GM18505 (cell line): ENCODE data around the gene TP53BP1.

ENCODE experiments used
- ATAC-seq: cut with Tn5 transposase; IDR thresholded peaks from one replicate; pipeline ENCODE4 v1.9.1; 2021; ENCODE audit not compliant: unreplicated experiment
- POLR2A ChIP-seq: IDR thresholded peaks from 4 replicates; pipeline ENCODE4 v1.6.1; 2011; ENCODE audit warnings: borderline replicate concordance; ENCODE audit not compliant: insufficient read depth, insufficient read length; ENCODE audit errors: extremely low read depth

Gene TP53BP1

DNA sequence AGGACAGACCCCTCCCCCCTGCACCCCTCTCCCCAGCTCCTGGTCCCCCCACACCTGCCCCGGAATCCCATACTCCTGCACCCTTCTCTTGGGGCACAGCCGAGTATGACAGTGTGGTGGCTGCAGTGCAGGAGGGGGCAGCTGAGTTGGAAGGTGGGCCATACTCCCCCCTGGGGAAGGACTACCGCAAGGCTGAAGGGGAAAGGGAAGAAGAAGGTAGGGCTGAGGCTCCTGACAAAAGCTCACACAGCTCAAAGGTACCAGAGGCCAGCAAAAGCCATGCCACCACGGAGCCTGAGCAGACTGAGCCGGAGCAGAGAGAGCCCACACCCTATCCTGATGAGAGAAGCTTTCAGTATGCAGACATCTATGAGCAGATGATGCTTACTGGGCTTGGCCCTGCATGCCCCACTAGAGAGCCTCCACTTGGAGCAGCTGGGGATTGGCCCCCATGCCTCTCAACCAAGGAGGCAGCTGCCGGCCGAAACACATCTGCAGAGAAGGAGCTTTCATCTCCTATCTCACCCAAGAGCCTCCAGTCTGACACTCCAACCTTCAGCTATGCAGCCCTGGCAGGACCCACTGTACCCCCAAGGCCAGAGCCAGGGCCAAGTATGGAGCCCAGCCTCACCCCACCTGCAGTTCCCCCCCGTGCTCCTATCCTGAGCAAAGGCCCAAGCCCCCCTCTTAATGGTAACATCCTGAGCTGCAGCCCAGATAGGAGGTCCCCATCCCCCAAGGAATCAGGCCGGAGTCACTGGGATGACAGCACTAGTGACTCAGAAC, 34.3 kb upstream of the TP53BP1 start:
- no peak for ATAC-seq
- TF ChIP-seq POLR2A = no peak

DNA sequence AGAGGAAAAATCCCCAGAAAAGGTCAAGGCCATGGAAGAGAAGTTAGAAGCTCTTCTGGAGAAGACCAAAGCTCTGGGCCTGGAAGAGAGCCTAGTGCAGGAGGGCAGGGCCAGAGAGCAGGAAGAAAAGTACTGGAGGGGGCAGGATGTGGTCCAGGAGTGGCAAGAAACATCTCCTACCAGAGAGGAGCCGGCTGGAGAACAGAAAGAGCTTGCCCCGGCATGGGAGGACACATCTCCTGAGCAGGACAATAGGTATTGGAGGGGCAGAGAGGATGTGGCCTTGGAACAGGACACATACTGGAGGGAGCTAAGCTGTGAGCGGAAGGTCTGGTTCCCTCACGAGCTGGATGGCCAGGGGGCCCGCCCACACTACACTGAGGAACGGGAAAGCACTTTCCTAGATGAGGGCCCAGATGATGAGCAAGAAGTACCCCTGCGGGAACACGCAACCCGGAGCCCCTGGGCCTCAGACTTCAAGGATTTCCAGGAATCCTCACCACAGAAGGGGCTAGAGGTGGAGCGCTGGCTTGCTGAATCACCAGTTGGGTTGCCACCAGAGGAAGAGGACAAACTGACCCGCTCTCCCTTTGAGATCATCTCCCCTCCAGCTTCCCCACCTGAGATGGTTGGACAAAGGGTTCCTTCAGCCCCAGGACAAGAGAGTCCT, 33.4 kb upstream of the TP53BP1 start:
- no peak for TF ChIP-seq POLR2A
- no peak for ATAC-seq

DNA sequence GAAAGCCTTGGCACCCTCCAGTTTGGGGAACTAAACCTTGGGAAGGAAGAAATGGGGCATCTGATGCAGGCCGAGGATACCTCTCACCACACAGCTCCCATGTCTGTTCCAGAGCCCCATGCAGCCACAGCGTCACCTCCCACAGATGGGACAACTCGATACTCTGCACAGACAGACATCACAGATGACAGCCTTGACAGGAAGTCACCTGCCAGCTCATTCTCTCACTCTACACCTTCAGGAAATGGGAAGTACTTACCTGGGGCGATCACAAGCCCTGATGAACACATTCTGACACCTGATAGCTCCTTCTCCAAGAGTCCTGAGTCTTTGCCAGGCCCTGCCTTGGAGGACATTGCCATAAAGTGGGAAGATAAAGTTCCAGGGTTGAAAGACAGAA, 32.2 kb upstream of the TP53BP1 start:
- TF ChIP-seq POLR2A = no peak
- no peak for ATAC-seq

DNA sequence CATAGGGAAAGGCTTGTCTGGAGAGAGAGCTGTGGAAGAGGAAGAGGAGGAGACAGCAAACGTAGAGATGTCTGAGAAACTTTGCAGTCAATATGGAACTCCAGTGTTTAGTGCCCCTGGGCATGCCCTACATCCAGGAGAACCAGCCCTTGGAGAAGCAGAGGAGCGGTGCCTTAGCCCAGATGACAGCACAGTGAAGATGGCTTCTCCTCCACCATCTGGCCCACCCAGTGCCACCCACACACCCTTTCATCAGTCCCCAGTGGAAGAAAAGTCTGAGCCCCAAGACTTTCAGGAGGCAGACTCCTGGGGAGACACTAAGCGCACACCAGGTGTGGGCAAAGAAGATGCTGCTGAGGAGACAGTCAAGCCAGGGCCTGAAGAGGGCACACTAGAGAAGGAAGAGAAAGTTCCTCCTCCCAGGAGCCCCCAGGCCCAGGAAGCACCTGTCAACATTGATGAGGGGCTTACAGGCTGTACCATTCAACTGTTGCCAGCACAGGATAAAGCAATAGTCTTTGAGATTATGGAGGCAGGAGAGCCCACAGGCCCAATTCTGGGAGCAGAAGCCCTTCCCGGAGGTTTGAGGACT, 31.4 kb upstream of the TP53BP1 start:
- no peak for ATAC-seq

DNA sequence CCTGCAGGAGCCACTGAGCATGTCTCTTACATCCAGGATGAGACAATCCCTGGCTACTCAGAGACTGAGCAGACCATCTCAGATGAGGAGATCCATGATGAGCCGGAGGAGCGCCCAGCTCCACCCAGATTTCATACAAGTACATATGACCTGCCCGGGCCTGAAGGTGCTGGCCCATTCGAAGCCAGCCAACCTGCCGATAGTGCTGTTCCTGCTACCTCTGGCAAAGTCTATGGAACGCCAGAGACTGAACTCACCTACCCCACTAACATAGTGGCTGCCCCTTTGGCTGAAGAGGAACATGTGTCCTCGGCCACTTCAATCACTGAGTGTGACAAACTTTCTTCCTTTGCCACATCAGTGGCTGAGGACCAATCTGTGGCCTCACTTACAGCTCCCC, 30.7 kb upstream of the TP53BP1 start:
- TF ChIP-seq POLR2A = no peak
- ATAC-seq = no peak

More for the DNA sequence above, 31.4 kb upstream of the TP53BP1 start:
- no peak for TF ChIP-seq POLR2A

DNA sequence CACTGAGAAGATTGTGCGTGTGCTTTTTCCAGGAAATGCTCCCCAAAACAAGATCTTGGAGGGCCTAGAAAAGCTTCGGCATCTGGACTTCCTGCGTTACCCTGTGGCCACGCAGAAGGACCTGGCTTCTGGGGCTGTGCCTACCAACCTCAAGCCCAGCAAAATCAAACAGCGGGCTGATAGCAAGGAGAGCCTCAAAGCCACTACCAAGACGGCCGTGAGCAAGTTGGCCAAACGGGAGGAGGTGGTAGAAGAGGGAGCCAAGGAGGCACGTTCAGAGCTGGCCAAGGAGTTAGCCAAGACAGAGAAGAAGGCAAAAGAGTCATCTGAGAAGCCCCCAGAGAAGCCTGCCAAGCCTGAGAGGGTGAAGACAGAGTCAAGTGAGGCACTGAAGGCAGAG, 29.3 kb upstream of the TP53BP1 start:
- ATAC-seq = no peak
- no peak for TF ChIP-seq POLR2A

DNA sequence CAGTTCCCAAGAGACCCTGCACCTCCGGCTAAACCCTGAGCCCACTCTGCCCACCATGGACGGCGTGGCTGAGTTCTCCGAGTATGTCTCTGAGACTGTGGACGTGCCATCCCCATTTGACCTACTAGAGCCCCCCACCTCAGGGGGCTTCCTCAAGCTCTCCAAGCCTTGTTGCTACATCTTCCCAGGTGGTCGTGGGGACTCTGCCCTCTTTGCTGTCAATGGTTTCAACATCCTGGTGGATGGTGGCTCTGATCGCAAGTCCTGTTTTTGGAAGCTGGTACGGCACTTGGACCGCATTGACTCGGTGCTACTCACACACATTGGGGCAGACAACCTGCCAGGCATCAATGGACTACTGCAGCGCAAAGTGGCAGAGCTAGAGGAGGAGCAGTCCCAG, 28.5 kb upstream of the TP53BP1 start:
- no peak for TF ChIP-seq POLR2A
- no peak for ATAC-seq

DNA sequence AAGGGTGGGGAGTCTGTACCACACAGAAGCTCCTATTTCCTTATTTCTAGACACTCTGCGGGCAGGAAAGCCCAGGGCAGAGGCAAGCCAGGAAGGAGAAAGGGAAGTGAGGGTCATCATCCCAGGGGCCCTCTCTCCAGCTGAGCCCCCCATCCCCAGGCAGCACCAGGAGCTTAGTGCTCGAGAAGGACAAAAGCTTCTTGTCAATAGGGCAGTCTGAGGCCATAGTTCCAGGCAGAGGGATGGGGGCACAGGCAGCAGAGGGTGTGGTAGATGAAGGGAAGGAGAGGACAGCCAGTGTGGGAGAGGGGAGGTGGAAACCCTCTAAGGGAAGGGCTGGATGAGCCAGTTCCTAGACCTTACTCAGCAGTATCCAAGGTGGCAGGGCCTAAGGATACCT, 27.2 kb upstream of the TP53BP1 start:
- ATAC-seq = no peak
- no peak for TF ChIP-seq POLR2A

DNA sequence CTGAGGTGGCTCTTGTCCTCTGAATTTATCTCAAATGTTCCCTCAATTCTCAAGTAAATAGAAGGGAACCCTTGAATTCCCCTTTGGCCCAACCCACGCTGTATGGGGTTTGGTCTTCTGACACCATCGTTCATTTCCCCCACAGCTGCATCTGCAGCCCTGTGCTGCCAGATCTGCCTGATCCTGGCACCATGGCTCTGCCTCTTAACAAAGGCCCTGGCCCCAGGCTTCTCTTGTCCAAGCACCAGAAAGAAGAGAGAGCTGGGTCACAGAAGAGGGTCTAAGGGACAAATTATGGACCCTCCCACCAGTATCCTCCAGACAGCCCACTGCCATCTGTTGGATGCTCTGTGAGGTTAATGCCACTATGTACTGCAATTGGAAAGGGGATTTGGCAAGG, 26.2 kb upstream of the TP53BP1 start:
- no peak for TF ChIP-seq POLR2A
- ATAC-seq = no peak

DNA sequence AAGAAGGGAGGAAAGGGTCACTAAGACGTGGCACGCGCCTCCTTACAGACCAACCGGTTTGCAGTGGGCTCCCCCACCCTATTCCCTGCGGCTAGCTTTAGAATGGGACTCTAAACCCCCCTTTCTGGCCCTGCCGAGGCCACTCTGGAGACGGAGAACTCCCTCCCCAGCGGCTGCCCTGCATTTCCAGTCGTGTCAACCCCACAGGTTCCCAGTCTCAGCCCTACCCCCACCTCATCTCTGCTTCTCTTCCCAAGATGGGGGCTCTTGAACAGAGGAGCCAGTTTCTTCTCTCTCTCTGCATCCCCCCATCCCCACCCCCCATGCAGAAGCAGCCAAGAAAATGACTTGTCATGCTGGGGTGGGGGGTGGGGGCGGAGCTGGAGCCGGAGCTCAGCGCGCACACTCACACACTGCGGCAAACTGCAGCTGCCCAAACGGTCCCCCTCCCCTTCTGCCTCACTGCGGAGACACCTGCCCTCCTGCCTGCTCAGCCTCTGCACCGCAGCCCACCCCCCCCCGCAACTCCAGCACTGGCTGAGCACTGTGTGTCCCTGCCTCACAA, 25.3 kb upstream of the TP53BP1 start:
- no peak for ATAC-seq
- TF ChIP-seq POLR2A = no peak

DNA sequence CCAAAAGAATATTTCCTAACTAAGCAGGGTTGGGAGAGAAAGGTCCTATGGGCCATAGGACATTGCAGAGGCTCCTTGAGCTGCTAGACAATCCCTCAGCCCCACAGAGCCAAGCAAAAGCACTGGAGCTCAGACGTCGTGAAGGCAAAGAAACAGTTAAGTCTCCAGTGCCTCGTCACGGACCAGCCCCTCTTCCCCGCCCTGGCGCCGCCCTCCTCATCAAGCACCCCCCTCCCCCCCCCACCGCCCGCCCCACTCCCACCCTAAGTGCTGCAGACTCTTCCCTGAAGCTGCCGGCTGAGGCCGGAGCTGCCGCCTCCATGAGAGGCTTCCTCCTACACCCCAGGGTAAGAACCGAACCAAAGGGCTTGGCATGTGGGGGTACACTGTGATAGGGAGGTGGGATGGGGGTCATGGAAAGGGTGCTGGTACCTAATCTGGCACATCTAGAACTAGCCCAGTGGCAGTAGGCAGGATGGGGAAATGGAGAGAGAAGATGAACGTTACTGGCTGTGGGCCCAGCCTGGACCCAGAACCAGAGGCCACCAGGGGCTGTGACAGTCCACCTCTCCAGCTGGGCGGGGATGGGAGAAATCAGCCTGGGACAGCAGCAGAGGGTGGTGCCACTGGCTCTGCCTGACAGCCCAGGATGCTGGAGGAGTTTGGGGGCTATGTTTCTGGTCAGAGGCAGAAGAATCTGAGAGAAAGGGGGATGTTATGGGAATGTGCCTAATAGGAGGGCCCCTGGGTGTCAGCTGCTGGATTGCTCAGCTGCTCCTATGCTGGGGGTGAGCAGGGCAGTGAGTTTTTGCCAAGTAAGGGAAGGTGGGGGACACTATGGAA, 24.6 kb upstream of the TP53BP1 start, which contains the start of gene MAP1A:
Gene MAP1A, plus strand, starts transcription at position 255 of the 843 bp plus-strand sequence. CDS start 3,866 bp downstream, outside the sequence.
- no peak for TF ChIP-seq POLR2A
- no peak for ATAC-seq

DNA sequence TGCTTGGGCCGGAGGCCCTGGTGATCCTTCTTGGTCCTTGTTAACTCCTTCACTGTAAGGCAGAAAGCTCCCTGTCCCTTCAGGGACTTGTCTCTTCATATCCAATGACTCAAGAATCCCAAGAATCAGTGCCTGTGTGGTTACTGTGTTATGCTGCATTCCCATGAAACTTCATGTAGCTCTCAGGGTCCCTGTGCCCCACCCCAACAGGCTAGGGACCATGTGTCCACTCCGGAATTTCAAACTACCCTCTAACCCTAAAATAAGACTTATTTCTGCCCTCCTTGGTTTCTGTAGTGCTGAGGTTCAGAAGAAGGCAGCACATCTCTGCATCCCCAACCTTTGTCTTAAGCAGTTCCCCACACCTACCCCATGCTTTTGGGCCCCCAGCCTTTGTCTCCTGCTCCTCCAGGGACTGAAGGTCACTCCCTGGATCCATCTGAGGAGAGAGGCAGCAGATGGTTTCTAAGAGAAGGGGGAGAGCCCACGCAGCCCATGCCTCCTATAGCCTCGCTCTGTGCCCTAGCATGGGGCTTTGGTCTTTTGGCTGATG, 23.9 kb upstream of the TP53BP1 start:
- no peak for ATAC-seq
- no peak for TF ChIP-seq POLR2A
